ENCODE measurements around the gene OSBPL9.

Gene OSBPL9, protein sequence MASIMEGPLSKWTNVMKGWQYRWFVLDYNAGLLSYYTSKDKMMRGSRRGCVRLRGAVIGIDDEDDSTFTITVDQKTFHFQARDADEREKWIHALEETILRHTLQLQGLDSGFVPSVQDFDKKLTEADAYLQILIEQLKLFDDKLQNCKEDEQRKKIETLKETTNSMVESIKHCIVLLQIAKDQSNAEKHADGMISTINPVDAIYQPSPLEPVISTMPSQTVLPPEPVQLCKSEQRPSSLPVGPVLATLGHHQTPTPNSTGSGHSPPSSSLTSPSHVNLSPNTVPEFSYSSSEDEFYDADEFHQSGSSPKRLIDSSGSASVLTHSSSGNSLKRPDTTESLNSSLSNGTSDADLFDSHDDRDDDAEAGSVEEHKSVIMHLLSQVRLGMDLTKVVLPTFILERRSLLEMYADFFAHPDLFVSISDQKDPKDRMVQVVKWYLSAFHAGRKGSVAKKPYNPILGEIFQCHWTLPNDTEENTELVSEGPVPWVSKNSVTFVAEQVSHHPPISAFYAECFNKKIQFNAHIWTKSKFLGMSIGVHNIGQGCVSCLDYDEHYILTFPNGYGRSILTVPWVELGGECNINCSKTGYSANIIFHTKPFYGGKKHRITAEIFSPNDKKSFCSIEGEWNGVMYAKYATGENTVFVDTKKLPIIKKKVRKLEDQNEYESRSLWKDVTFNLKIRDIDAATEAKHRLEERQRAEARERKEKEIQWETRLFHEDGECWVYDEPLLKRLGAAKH

DNA sequence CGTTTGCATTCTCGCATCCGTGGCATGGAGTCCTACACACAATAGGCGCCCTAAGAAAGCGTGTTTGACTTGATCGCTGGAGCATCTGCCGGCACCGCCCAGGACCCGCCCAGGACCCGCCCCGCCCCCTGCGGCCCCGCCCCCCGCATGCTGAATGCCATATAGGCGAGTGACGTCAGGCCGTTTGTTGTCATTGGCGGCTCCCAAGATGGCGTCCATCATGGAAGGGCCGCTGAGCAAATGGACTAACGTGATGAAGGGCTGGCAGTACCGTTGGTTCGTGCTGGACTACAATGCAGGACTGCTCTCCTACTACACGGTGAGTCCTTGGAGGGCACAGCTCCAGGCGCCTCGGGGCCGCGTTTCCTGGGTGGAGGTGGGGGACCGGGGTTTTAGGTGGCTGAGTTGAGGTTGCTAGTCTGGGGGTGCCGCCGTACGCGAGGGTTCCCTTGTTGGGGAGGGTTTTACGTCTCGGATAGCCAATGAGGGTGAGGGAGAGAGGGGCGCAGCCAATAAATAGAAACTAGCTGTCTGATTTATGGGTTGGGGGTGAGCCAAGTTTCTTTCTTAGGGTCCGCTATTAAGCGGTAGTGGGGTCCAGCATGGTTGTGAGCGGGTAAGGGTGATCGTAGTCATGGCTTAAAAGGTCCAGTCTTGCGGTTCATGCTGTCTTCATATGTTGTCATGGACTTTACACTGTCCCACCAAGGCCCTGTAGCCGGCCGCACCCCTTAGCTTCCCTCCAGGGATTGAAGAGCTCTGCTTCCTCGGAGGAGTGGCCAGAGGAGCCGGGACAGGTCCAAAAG lies at the start of gene OSBPL9:
TSS of gene OSBPL9 (plus strand) at position 190 of the 806 bp plus-strand sequence. CDS start at position 209, 19 bp downstream.
- peak; percentile 88 for DNase-seq

DNA sequence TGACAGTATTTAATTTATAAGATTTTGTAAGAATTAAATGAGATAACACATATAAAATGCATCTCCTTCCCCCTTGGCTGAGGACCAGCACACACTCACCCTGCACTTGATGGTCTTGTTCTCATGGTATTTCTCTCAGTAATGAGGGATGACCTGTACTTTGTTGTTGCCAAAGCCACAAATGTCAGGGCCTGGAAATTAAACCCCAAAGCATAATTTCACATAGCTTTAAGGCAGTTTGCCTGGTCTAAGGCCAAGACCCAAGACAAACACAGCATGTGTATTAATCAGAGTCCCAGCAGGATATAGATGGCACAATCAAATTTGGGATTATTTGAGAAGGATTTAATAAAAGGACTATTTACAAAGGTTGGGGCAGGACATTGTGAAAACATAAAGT lies 49.2 kb upstream of the OSBPL9 start:
- no peak for DNase-seq

DNA sequence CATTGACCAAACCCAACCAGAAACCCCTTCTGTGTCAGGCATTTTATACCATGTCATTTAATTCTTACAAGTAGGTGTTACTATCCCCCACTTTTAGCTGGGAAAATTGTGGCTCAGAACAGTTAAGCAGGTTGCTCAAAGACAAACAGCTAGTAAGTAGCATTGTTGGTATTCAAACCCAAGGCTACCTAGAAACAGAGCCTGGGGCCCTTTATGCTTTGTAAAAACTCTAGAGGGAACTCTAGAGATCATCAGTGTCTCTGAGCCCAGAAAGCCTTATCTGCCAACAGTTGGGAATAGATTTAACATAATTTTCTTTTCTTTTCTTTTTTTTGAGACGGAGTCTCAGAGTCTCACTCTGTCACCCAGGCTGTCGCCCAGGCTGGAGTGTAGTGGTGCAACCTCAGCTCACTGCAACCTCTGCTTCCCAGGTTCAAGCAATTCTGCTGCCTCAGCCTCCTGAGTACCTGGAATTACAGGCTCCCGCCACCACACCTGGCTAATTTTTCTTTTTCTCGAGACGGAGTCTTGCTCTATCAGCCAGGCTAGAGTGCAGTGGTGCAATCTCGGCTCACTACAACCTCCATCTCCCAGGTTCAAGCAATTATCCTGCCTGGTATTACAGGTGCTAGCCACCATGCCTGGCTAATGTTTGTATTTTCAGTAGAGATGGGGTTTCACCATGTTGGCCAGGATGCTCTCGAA lies 48.5 kb upstream of the OSBPL9 start:
- no peak for DNase-seq

DNA sequence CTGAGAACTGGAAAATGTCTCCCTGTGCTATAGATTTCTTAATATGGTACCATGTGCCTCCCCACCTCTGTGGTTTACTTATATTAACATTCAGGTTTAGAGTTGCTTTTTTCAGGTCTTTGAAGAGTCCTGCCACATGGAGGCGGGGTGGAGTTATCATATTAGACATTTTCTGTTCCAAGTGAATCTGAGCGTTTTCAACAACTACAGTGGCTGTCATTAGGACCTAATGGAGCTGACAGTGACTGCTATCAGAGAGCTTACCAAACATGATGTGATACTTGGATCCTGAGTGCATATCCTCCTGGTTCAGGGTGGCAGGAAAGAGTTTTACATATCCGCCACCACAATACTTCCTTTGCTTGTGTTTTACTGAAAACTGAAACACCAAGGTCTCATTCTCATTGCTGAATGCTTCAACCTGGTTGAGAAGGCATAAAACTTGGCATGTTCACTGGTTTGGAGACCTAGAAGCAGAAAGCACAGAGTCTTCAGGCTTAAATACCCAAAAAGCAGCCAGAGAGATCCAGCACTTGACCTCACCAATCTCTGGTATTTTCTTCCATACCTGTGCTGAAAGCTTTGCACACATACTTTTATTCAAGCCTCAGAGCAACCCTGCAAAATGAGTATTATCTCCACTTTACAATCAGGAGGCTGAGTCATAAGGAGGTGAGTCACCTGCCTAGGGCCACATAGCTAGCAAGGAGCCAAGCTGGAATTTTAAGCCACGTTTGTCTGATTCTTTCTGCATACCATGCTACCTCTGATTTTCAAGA lies 47.4 kb upstream of the OSBPL9 start:
- peak; percentile 33 for DNase-seq

DNA sequence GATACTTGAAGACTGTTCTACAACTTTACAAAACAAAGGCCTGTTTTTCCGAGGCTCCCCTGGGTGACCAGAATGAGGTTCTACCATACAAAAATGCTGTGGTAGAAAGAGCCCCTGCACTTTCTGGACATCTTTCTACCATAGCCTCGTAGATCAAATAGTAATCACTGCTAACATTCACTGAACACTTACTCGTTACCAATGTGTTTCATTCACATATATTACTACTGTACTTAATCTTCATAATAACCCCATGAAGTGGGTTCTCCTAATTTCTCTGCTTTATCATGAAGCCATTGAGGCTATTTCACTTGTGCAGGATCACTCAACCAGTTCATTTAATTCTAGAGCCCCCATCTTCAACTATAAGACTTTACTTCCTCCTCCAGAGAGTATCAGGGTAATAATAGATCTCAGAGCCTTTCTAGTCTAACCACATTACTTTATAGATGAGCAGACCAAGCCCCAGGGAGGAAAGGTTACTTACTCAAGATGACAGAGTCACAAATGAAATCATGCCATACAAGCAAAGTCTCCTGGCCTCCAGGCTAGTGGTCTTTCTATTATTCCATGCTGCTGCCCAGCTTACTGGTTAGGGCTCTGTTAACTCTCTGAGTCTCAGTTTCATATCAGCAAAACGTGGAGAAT lies 46.7 kb upstream of the OSBPL9 start:
- DNase-seq, result no peak

DNA sequence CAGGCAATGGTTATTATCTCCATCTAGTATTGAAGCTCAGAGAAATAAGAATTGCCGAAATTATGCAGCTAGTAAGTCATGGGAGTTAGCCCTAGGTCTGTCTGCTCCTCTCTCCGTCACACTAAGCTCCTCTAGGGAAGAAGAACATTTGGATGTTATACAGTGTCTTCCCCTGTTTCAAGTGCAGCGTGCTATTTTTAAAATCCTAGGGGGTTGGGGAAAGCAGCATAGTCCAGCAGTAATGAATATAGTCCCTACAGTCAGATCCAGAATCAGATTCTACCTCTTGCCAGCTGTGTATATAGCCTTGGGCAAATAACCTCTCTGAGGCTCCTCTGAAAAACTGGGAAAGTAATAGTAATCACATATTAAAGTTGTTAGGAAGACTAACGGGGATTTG lies 44.5 kb upstream of the OSBPL9 start:
- no peak for DNase-seq

DNA sequence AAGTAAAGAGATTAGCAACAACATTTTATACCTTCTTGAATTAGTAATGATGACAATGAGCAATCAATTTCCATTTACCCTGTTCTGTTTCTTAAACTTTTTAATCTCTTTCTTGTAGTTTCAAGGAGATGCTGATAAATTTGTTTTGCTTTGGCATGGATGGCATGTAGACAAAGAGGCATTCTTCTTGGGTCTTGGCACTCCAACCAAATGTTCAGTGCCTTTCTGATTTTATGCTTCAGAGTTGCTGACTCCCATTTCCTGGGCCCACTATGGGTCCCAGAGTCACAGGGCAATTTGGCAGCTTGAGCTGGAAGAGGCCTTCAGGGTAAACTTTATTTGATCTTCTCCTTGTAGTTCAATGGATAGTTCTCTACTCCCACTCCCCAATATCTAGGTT lies 42.1 kb upstream of the OSBPL9 start:
- no peak for DNase-seq

DNA sequence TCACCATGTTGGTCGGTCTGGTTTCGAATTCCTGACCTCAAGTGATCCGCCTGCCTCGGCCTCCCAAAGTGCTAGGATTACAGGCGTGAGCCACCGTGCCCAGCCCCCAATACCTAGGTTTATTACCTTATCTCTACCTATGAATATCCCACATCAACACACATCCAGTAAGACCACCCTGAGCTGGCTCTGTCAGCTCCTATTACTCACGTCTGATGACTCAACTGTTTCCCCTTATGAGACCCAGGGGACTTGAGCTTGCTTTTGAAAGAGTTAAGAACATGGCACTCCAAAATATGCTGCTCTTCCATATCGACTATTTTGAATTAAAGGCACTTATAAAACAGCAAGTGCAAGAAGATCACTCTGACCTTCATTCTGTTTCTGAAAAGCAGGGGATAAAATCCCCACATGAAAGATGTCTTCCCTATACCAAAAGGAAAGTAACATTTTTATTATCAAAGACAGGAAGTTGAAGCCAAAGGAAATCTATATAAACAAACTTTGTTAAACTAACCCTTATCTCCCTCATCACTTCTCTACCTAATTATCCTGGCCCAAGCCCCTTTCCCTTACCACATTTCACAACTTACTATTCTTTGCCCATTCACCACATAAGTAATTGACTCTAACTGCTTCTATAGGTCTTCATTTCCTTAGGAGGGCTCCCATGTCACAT lies 41.3 kb upstream of the OSBPL9 start:
- DNase-seq, result no peak

DNA sequence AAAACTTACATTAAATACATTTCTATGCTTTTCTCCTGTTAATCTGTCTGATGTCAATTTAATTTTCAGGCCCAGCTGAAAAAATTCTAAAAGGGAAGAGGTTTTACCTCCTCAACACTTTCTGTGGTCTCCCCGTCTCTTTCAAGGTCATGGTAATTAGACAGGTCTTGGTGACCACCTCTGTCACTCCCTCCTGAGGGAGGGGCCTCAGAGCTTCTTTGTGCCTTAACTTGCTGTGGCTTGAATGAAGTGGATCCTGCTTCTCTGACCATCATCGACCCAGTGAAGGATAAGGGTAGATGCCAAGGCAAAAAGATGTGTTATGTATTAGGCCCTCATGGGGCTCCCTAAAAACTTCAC lies 40.8 kb upstream of the OSBPL9 start:
- DNase-seq, result no peak

DNA sequence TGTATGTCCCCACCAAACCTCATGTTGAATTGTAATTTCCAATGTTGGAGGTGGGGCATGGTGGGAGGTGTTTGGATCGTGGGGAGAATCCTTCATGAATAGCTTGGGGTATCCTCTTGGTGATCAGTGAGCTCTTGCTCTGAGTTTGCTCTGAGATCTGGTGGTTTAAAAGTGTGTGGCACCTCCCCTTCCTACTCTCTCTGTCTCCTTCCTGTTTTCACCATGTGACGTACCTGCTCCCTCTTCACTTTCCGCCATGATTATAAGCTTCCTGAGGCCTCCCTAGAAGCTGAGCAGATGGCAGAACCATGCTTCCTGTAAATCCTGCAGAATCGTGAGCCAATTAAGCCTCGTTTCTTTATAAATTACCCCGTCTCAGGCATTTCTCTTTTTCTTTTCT lies 40.0 kb upstream of the OSBPL9 start:
- no peak for DNase-seq

DNA sequence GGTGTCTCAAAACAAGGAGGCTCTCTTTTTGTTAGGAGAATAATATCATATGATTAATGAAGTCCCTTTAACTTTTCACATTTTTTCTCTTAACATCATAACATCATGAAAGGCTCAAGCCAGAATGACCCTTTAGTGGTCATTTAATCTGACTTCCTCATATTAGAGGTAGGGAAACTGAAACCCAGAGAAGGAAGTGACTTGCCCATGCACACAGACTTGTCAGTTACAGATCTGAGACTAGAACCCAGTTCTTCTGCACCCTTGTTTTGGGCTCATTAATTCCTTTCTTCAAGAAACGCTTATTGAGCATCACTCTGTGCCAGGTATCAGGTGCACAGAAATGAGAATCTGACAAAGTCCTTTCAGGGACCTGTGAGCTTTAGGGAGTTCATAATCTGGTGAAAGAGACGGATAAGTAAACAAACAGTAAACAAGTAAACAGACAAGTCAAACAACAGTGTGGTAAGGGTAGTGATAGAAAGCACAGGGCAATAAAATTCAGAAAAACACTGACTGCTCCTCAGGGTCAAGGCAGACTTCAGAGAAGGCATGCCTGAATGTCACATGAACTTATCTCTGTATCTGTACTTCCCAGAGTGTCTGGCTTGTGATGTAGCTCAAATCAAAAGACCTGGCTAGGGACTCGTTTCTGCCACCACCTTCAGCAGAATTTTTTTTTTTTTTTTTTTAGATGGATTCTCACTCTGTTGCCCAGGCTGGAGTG lies 38.3 kb upstream of the OSBPL9 start:
- no peak for DNase-seq

DNA sequence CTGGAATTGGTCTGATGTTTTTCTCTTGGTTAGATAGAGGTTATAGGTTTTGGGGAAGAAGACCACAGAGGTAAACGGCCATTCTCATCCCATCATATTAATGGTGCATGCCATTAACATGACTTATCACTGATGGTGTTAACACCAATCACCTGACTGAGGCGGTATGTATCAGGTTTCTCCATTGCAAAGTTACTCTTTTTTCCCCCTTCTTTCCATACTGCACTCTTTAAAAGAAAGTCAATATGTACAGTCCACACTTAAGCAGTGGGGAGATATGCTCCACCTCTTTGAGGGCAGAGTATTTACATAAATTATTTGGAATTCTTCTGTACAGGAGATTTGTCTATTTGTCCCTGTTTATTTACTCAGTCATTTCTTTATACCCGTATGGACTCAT lies 35.7 kb upstream of the OSBPL9 start:
- no peak for DNase-seq

DNA sequence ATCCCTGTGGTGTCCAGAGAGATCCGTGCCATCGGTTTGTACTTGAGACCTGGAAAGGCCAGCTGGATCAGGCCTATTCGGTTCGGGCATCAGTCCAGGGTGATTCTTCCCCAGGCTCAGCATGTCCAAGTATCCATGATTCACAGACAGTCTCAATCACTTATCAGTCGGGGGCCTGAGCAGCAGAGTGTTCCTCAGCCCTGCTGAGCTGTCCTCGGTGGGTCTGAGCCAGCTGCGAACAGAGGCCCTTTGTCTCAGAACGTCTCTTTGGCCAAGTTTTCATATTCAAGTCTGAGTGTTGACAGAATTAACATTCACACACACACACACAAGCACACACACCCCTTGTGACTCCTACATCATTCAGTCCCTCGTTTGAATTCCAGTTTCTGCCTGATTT lies 33.4 kb upstream of the OSBPL9 start:
- no peak for DNase-seq

DNA sequence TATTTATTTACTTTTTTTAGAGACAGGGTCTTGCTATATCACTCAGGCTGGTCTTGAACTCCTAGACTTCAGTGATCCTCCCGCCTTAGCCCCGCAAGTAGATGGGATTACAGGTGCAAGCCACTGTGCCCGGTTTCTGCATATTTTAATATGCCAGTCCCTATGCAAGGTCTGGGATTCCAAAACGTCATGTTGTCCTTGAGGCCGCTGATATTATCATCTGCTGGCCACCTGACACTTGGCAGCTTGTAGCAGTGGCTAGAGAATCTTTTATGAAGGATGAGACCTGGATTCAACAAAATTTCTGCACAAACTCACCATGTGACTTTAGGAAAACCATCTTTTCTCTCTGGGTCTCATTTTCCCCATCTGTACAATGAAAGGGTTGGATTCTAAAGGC lies 32.9 kb upstream of the OSBPL9 start:
- DNase-seq, result no peak

DNA sequence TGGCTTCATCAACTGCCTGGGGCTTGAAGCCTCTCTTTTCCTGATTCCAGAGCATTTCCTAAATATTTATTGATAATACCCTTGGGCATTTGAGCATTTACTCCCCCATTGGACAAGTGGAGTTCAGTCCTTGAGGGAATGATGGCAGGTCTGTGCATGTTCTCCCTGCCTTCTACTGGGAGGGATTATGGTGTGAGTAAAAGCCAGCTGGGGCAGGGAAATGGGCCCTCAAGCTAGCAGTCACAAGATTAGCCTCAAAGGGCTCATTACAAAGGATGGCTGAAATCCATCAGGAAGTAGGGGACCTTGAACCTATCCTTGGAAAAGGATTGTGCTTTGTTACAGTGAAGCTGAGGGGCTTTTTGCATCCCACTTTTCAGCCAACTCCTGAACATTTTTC lies 24.2 kb upstream of the OSBPL9 start:
- DNase-seq, result no peak

DNA sequence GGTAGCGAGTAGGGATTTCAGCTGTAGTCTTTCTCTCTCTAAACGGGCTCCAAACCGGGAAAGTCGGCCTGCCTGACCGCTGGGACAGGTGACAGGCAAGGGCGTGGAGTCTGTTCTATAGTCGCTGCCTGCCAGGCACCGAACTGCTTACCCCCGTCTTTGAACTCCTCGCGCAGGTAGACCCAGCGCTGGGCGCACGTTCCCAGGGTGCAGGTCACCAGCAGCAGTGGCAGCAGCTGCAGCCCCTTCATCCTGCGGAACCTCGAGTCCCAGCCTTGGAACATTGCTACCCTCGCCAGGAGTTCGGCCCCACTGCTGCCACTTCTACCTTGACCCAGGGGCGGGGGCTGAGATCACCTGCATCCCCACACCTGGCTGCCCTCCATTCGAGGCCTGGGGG lies 22.2 kb upstream of the OSBPL9 start:
- no peak for DNase-seq

DNA sequence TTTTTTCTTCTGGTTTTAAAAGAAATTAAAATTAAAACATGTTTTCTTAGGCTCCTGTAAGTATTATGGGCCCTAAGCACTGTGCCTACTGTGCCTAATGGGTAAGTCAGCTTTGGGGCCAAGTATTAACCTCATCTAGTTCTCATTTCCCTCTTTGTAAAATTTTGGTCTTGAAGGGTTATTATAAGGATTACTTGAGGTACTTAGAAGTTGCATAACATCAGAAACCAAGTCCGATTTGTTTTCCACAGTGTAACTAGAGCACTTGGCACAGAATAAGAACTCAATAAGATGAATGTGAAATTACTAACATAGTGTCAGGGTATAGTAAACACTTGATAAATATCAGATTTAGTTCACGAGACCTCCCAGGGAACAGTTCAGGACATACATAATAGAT lies 16.4 kb upstream of the OSBPL9 start:
- DNase-seq, result no peak

DNA sequence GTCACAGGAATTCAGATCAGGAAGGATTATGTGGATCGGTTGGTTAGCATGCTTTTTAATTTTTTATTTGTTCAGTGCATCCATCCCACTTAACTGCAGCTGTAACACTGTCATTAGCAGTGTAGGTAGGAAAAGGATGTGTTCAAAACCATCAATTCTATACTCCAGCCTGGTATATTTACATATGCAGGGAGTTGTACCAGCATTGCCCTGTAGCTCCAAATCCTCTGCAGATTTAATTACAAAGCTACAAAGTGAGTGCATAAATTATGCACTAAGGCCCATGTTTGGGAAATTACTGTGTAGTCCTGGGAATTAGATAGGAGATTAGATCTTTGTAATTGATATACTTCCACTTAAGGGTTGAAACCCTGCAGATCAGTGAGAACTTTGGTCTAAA lies 15.9 kb upstream of the OSBPL9 start:
- DNase-seq, result no peak

DNA sequence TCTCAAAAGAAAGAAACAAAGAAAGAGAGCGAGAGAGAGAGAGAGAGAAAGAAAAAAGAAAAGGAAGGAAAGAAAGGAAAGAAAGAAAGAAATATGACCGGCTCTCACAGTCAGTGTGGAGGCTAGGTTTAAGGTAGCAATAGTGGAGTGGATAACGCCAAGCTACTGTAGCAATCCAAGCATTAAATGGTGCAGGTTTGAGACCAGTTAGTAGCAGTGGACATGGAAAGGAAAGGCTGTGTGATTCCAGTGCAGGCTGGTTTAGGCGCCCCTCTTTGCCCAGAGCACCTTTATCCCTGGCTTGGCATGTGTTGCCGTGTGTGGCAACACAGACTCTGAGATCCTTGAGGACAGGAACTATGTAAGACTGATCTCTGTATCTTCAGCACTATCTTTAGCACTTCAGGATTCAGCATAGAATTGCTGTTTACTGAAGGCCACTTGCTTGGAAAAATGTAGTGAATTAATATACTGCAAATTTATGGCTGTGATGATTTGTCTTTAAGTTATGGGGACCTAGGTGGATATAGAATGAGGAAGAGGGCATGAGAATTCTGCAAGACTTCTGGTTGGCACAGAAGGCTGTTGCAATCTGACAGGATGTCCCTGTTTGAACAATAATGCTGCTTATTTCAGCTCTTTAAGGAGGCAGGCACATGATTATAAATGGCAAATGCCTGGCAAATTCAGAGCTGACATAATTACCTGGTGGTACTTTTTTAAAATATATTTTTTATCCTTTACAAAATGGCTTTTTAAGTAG lies 10.8 kb upstream of the OSBPL9 start:
- no peak for DNase-seq

DNA sequence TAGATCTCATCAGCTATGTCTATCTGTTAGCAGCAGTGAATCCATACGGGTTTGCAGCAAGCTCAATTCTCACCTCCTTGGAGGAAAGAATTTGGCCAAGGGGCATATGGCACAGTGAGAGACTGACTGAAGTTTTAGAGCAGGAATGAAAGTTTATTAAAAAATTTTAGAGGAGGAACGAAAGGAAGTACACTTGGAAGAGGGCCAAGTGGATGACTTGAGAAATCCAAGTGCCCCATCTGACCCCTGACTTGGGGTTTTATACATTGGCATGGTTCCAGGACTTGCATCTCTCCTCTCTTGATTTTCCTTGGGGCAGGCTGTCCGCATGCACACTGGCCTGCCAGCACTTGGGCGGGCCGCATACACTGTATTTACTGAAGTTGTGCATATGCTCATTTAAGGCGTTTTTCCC lies 9.2 kb upstream of the OSBPL9 start:
- DNase-seq, result no peak
